Choroid plexus epithelial cell (primary cell): Measurements from ENCODE around the gene MGMT.

Experiments
- DNase-seq: peaks from one replicate; pipeline ENCODE4 v3.0.0-alpha.2; 2010; ENCODE audit warnings: low read depth
- H3K4me3 ChIP-seq: 2 replicates; pipeline ENCODE4 v1.5.1; 2011; ENCODE audit warnings: low read depth, mild to moderate bottlenecking, control low read depth, low read length, moderate library complexity
- TF ChIP-seq, protein P1 (sequence below): conservative IDR thresholded peaks from 2 replicates; pipeline ENCODE4 v1.5.1; 2011; ENCODE audit warnings: low read depth, mild to moderate bottlenecking, control low read depth, inconsistent platforms, low read length, moderate library complexity

The MGMT gene

DNA sequence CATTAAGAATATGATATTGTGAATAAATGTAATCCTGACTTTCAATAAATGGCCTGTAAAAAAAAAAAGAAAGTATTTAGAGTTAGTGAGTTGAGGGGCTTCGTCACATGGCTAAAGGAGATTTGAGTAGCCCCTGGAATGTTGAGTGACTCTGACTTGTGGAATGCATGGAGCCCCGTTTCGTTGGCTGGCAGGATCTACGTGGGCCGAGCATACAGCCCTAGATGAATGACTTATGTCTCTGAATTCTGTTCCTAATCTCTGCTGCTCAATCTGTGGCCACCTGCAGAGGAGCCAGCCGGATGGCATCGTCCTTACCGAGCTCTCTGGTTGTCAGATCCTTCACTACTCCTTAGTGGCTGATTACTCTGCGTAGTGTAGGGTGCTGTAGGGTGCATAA lies 155.7 kb downstream of the MGMT start:
- no peak overlapping the region for H3K4me3 ChIP-seq
- DNase-seq, result peak; percentile 7
- TF ChIP-seq, protein P1, sequence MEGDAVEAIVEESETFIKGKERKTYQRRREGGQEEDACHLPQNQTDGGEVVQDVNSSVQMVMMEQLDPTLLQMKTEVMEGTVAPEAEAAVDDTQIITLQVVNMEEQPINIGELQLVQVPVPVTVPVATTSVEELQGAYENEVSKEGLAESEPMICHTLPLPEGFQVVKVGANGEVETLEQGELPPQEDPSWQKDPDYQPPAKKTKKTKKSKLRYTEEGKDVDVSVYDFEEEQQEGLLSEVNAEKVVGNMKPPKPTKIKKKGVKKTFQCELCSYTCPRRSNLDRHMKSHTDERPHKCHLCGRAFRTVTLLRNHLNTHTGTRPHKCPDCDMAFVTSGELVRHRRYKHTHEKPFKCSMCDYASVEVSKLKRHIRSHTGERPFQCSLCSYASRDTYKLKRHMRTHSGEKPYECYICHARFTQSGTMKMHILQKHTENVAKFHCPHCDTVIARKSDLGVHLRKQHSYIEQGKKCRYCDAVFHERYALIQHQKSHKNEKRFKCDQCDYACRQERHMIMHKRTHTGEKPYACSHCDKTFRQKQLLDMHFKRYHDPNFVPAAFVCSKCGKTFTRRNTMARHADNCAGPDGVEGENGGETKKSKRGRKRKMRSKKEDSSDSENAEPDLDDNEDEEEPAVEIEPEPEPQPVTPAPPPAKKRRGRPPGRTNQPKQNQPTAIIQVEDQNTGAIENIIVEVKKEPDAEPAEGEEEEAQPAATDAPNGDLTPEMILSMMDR, result no peak

DNA sequence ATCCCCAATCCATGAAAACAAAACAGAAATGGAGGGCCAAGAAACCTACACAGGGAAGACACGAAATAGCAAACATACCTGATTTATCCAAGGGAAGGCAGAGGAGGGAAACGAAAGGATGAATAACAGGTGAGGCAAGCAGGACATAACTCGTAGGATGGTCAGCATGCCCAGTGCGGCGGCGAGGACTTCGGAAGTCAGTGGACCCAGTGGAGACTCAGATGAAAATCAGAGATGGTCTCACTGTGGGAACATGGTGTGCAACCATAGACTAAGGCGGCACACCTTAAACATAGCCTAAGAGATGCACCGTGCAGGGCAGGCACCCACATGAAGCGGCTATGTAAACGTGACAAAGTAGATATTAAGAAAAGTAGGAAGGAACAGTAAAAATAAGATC lies 157.5 kb downstream of the MGMT start:
- TF ChIP-seq, protein P1, result no peak
- no peak for DNase-seq
- H3K4me3 ChIP-seq, result no peak overlapping the region

DNA sequence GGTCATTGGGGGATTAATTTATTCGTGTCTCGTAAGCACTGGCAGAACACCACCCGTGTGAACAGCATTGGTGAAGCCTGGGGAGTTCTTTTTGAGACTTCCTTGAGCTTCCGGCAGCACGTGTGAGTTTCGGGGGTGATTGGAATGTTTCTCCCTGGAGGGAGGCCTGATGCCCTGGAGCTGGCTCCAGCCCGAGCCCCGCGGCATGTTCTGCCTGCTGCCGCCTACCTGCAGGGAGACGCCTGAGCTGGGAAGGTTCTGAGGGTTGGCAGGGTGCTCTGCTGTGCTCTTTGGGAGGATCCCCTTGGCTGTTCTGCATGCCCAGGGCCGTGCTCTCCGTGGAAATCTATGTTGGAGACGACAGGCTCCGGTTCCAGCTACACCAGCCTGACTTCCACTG lies 159.3 kb downstream of the MGMT start:
- TF ChIP-seq, protein P1, result no peak
- DNase-seq, result no peak
- H3K4me3 ChIP-seq, result no peak overlapping the region

DNA sequence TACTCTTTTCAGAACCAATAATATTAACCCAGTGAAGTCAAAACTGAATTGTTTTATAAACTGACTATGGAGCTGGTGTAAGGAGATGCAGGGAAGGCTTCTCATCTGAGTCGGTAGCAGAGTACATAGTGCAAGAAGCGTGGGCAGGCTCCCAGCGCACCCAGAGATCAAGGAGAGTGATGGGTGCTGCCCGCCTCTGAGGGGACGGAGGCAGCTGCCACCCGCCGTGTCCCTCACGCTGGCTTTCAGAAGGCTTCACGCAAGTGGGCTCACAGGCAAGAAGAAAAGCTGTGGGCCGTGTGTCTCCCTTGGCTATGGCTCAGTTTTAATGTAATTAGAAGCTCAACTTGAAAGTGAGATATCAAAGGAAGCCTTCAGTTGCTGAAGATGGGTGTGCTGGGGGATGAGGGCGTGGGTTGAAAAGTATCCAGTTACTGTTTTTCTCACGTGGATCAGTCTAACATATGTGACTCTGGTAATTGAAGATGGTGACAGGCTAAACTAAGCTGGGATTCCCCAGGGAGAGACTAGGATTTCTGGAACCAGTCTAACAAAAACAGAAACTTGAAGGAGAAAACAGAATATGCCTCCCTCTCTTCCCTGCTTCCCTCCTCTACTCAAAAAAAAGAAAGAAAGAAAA lies 159.9 kb downstream of the MGMT start:
- TF ChIP-seq, protein P1, result no peak
- DNase-seq, result peak; percentile 30
- H3K4me3 ChIP-seq, result peak overlapping the region; percentile 8

DNA sequence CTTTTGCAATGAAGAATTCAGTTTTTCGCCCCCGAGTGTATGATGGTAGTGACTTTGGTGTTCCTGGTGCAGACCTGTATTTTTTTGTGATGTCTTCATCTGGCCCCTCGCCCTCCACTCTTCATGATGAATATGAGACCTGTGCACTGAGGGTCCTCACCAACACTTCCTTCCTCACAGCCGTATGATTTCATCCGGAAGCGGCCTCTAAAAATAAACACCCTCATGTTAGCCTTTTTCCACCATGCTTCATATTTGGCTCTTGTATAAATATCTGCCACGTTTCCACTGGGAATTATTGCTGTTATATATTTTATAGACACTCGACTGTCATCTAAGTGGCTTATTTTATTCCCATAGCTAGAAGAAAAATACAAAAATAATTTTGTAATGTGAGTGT lies 160.4 kb downstream of the MGMT start:
- TF ChIP-seq, protein P1, result no peak
- peak; percentile 12 for DNase-seq

DNA sequence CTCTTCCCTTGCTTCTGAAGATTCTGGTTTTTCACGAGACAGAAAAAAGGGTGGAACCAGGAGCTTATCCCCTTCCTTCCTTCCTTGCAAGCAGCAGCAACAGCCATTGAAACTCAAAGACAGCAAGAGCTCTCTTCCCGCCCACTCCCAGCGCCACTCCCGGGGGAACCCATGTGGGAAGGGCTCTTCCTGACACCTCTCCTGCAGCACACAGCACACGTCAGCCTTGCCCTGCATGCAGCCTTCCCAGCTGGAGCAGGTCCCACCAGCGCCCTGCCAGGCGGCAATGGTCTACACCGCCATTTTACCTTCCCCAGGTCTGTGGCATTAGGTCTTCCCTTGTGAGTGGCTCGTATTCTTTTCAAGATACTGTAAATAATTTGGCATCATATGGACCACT lies 161.8 kb downstream of the MGMT start:
- no peak overlapping the region for H3K4me3 ChIP-seq
- DNase-seq, result no peak
- TF ChIP-seq, protein P1, result no peak

More for the DNA sequence above, 160.4 kb downstream of the MGMT start:
- peak overlapping the region; percentile 8 for H3K4me3 ChIP-seq

DNA sequence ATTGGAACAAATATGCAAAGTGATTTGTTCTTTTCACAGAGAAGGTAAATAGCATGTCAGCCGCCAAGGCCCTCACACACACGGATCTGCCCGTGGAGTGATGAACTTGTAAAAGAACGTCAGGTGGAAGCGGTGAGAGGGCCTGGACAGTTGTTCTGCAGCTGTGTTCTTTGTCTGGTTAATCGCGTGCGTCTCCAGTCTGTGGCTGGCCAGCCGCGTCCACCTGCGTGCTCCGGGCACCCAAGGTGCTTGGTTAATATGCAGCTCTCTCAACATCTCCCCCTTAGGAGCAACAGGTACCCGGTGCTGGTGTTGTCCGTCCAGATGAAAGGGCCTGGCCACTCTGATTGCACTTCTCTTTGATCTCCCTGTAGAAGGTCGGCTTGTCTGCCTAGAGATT lies 162.9 kb downstream of the MGMT start:
- DNase-seq, result no peak
- no peak overlapping the region for H3K4me3 ChIP-seq

More for the DNA sequence above, 162.9 kb downstream of the MGMT start:
- TF ChIP-seq, protein P1, result no peak
